GM20431 (cell line): ENCODE measurements around the gene WDR86.

ENCODE experiments used
- in situ Hi-C: fragments of 300-500 bp; cut with MseI, MboI; formaldehyde crosslinking; loops from one replicate; pipeline ENCODE4 v1.15.0; 2020; ENCODE audit warnings: low sequenced_read_pairs; ENCODE audit not compliant: unreplicated experiment

Gene WDR86

GRCh38 chr7:151383638-151384351 is 26.0 kb downstream of the WDR86 start:
- in situ Hi-C loops, result no loop called here

- in situ Hi-C loops, result no loop called here
Measured at GRCh38 chr7:151382079-151382885, 27.6 kb downstream of the WDR86 start.

- in situ Hi-C loops, result no loop called here
Measured at GRCh38 chr7:151381348-151382078, 28.3 kb downstream of the WDR86 start.

GRCh38 chr7:151381098-151381347 is 28.8 kb downstream of the WDR86 start:
- in situ Hi-C loops, result no loop called here

- in situ Hi-C loops, result no loop called here
Measured at GRCh38 chr7:151380199-151381097, 29.4 kb downstream of the WDR86 start.

- in situ Hi-C loops, result no loop called here
Measured at GRCh38 chr7:151379534-151380198, 30.2 kb downstream of the WDR86 start.

- in situ Hi-C loops, result no loop called here
Measured at GRCh38 chr7:151379193-151379520, 30.7 kb downstream of the WDR86 start.

GRCh38 chr7:151378496-151379192 is 31.2 kb downstream of the WDR86 start:
- in situ Hi-C loops, result no loop called here

- in situ Hi-C loops, result no loop called here
Measured at GRCh38 chr7:151378011-151378410, 31.8 kb downstream of the WDR86 start.

- in situ Hi-C loops, result no loop called here
Measured at GRCh38 chr7:151377406-151377805, 32.4 kb downstream of the WDR86 start.

- in situ Hi-C loops, result no loop called here
Measured at GRCh38 chr7:151376218-151376902, 33.5 kb downstream of the WDR86 start.

GRCh38 chr7:151375530-151376217 is 34.2 kb downstream of the WDR86 start:
- in situ Hi-C loops, result no loop called here

- in situ Hi-C loops, result loop anchor here (25.0 kb wide), 1 partner anchor 388 kb away; no protein-coding TSS in a partner anchor
Measured at GRCh38 chr7:151374726-151375125, 35.1 kb downstream of the WDR86 start.

GRCh38 chr7:151374139-151374538 is 35.7 kb downstream of the WDR86 start:
- in situ Hi-C loops, result loop anchor here (25.0 kb wide), 1 partner anchor 388 kb away; no protein-coding TSS in a partner anchor

GRCh38 chr7:151373599-151373998 is 36.2 kb downstream of the WDR86 start:
- in situ Hi-C loops, result loop anchor here (25.0 kb wide), 1 partner anchor 389 kb away; no protein-coding TSS in a partner anchor

- in situ Hi-C loops, result loop anchor here (25.0 kb wide), 1 partner anchor 390 kb away; no protein-coding TSS in a partner anchor
Measured at GRCh38 chr7:151372612-151373265, 37.1 kb downstream of the WDR86 start.

- in situ Hi-C loops, result loop anchor here (25.0 kb wide), 1 partner anchor 391 kb away; no protein-coding TSS in a partner anchor
Measured at GRCh38 chr7:151371266-151371665, 38.6 kb downstream of the WDR86 start.
